Measurements from ENCODE around the gene APOL1.
A peak's percentile ranks its signal among the peaks of the same experiment; 100 is the strongest.
"Not testable (repeated sequence)": the region's sequence is repeated elsewhere in the genome, so short reads cannot be mapped to it uniquely, and the experiment has no call there.

The APOL1 gene

GRCh38 chr22:36227806-36228205 lies 25.1 kb upstream of the APOL1 start:
- TF ChIP-seq, protein P1, sequence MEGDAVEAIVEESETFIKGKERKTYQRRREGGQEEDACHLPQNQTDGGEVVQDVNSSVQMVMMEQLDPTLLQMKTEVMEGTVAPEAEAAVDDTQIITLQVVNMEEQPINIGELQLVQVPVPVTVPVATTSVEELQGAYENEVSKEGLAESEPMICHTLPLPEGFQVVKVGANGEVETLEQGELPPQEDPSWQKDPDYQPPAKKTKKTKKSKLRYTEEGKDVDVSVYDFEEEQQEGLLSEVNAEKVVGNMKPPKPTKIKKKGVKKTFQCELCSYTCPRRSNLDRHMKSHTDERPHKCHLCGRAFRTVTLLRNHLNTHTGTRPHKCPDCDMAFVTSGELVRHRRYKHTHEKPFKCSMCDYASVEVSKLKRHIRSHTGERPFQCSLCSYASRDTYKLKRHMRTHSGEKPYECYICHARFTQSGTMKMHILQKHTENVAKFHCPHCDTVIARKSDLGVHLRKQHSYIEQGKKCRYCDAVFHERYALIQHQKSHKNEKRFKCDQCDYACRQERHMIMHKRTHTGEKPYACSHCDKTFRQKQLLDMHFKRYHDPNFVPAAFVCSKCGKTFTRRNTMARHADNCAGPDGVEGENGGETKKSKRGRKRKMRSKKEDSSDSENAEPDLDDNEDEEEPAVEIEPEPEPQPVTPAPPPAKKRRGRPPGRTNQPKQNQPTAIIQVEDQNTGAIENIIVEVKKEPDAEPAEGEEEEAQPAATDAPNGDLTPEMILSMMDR (IDR thresholded peaks at IDR 0.05; ENCODE audit: low read length) = no peak
- Histone ChIP-seq H3K9me3 (ENCODE audit: low read length) (no peaks in the 10 kb centered on the region), H3K79me2 (ENCODE audit: insufficient read depth, low read length) (no peaks in the 10 kb centered on the region), H3K4me2 (ENCODE audit: low read length) (no peak overlapping the region), H3K4me3 (ENCODE audit: low read depth, low read length, poor library complexity, severe bottlenecking) (no peak overlapping the region), H3K4me1 (ENCODE audit: insufficient read depth, low read length, severe bottlenecking) (peaks cover 2% of the 10 kb centered on the region), H3K9ac (ENCODE audit: low read length) (no peak overlapping the region), H3K27ac (ENCODE audit: low read depth, low read length, poor library complexity, severe bottlenecking) (no peak overlapping the region), H3F3A (ENCODE audit: insufficient read depth, low read length) (no peaks in the 10 kb centered on the region), H2AFZ (ENCODE audit: low read length) (no peak overlapping the region), H4K20me1 (ENCODE audit: insufficient read depth, low read length) (no peaks in the 10 kb centered on the region), H3K27me3 (ENCODE audit: insufficient read depth, low read length) (no peaks in the 10 kb centered on the region), H3K9me2 (ENCODE audit: low read depth, low read length) (no peaks in the 10 kb centered on the region), H3K36me3 (ENCODE audit: insufficient read depth, low read length) (peaks cover 44% of the 10 kb centered on the region)

- not testable (repeated sequence) for H3K9ac ChIP-seq (ENCODE audit: low read length); H2AFZ ChIP-seq (ENCODE audit: low read length); H3F3A ChIP-seq (ENCODE audit: insufficient read depth, low read length); H3K4me3 ChIP-seq (ENCODE audit: low read depth, low read length, poor library complexity, severe bottlenecking); H3K27me3 ChIP-seq (ENCODE audit: insufficient read depth, low read length); H4K20me1 ChIP-seq (ENCODE audit: insufficient read depth, low read length); H3K9me3 ChIP-seq (ENCODE audit: low read length); H3K9me2 ChIP-seq (ENCODE audit: low read depth, low read length); H3K79me2 ChIP-seq (ENCODE audit: insufficient read depth, low read length); H3K27ac ChIP-seq (ENCODE audit: low read depth, low read length, poor library complexity, severe bottlenecking); H3K4me2 ChIP-seq (ENCODE audit: low read length); H3K4me1 ChIP-seq (ENCODE audit: insufficient read depth, low read length, severe bottlenecking)
- peaks cover 49% of the 10 kb centered on the region for H3K36me3 ChIP-seq (ENCODE audit: insufficient read depth, low read length)
Observed at GRCh38 chr22:36228369-36228768, 24.6 kb upstream of the APOL1 start.

GRCh38 chr22:36228944-36229343 lies 24.0 kb upstream of the APOL1 start:
- no peaks in the 10 kb centered on the region for H3K9me2 ChIP-seq (ENCODE audit: low read depth, low read length)
- no peaks in the 10 kb centered on the region for H3K9me3 ChIP-seq (ENCODE audit: low read length)
- no peak overlapping the region for H3K9ac ChIP-seq (ENCODE audit: low read length)

DNA sequence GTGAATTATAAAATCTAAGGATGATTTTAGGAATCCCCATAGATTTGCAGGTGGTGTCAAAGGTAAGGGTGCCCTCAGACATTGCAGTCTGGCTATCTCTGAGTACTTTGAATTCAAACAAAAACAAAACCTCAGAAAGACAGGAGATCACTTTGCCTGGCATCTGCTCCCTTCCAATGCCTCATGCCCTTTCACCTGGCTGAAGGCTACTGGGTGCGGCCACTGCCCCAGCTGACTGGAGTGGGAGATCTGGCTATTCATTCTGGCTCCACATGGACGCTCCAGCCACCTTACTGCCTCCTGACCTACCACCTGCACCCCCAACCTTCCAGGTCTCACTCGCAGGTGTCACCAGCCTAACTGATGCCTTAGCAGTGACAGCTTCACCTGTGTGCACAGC lies 23.3 kb upstream of the APOL1 start:
- H2AFZ ChIP-seq (ENCODE audit: low read length); H3F3A ChIP-seq (ENCODE audit: insufficient read depth, low read length); H3K4me2 ChIP-seq (ENCODE audit: low read length); H3K27me3 ChIP-seq (ENCODE audit: insufficient read depth, low read length); H4K20me1 ChIP-seq (ENCODE audit: insufficient read depth, low read length); H3K9ac ChIP-seq (ENCODE audit: low read length); H3K4me1 ChIP-seq (ENCODE audit: insufficient read depth, low read length, severe bottlenecking); H3K27ac ChIP-seq (ENCODE audit: low read depth, low read length, poor library complexity, severe bottlenecking); H3K4me3 ChIP-seq (ENCODE audit: low read depth, low read length, poor library complexity, severe bottlenecking); H3K9me3 ChIP-seq (ENCODE audit: low read length); H3K79me2 ChIP-seq (ENCODE audit: insufficient read depth, low read length); H3K9me2 ChIP-seq (ENCODE audit: low read depth, low read length): not testable (repeated sequence)
- H3K36me3 ChIP-seq (ENCODE audit: insufficient read depth, low read length) = peaks cover 53% of the 10 kb centered on the region

More at GRCh38 chr22:36228944-36229343, 24.0 kb upstream of the APOL1 start:
- Histone ChIP-seq H3K4me3 (ENCODE audit: low read depth, low read length, poor library complexity, severe bottlenecking) (no peak overlapping the region), H3K27me3 (ENCODE audit: insufficient read depth, low read length) (no peaks in the 10 kb centered on the region), H3K27ac (ENCODE audit: low read depth, low read length, poor library complexity, severe bottlenecking) (no peak overlapping the region), H3K4me1 (ENCODE audit: insufficient read depth, low read length, severe bottlenecking) (peaks cover 8% of the 10 kb centered on the region), H3K4me2 (ENCODE audit: low read length) (no peak overlapping the region), H3K36me3 (ENCODE audit: insufficient read depth, low read length) (peaks cover 53% of the 10 kb centered on the region), H3K79me2 (ENCODE audit: insufficient read depth, low read length) (no peaks in the 10 kb centered on the region), H3F3A (ENCODE audit: insufficient read depth, low read length) (no peaks in the 10 kb centered on the region), H4K20me1 (ENCODE audit: insufficient read depth, low read length) (no peaks in the 10 kb centered on the region), H2AFZ (ENCODE audit: low read length) (no peak overlapping the region)
- TF ChIP-seq EZH2 (IDR thresholded peaks at IDR 0.05; ENCODE audit: borderline replicate concordance, low read length) = no peak

DNA sequence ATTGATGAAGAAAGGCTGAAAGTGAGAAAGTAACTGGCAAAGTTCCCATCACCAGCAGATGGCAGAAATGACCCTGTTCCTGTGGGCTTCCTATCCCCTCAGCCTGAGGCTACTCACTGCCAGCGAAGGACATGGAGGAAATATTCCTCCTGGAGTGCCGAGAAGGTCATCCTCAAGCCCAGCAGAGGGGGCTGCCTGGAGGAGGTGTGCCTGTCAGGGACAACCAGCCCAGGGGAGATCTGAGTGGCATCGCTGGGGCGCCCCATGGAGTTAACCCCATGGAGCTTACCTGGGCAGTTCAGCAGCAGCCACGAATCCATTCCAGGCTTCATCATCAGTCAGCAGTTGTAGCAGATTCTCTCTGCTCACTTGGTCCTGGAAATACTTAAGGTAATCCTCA lies 21.9 kb upstream of the APOL1 start:
- H3K9ac ChIP-seq (ENCODE audit: low read length); H3K9me2 ChIP-seq (ENCODE audit: low read depth, low read length); H3K79me2 ChIP-seq (ENCODE audit: insufficient read depth, low read length); H2AFZ ChIP-seq (ENCODE audit: low read length); H3K27ac ChIP-seq (ENCODE audit: low read depth, low read length, poor library complexity, severe bottlenecking); H3K4me3 ChIP-seq (ENCODE audit: low read depth, low read length, poor library complexity, severe bottlenecking); H3K4me1 ChIP-seq (ENCODE audit: insufficient read depth, low read length, severe bottlenecking); H3K27me3 ChIP-seq (ENCODE audit: insufficient read depth, low read length); H4K20me1 ChIP-seq (ENCODE audit: insufficient read depth, low read length); H3K9me3 ChIP-seq (ENCODE audit: low read length); H3F3A ChIP-seq (ENCODE audit: insufficient read depth, low read length); H3K4me2 ChIP-seq (ENCODE audit: low read length): not testable (repeated sequence)
- TF ChIP-seq, protein P1 (IDR thresholded peaks at IDR 0.05; ENCODE audit: low read length) = peak; percentile 28; the same call in 1 of the 2 replicates
- peaks cover 57% of the 10 kb centered on the region for H3K36me3 ChIP-seq (ENCODE audit: insufficient read depth, low read length)
